Endothelial cell of umbilical vein (primary cell): ENCODE data around the gene SEMA4A. TPM values are rescaled to one million over a fixed set of nuclear protein-coding genes. Genes with fewer than 3 reads are reported as not detected.

Experiments
- BruUV-seq: library from RNA; stranded (reverse); fragments of 400-500 nt; replicated peaks from 2 replicates; lab custom pipeline; 2021; lab: Mats Ljungman, UMichigan
- CTCF ChIA-PET: fragments of 300-600, 350-600 bp; sonication (Branson Sonifier 250); formaldehyde crosslinking; loops from one replicate; lab custom pipeline; 2021; ENCODE audit warnings: antibody characterized with exemption, inconsistent platforms; lab: Charles Lee
- POLR2A ChIA-PET: fragments of 300-600, 350-600 bp; sonication (Branson Sonifier 250); formaldehyde crosslinking; loops from one replicate; lab custom pipeline; 2021; ENCODE audit warnings: antibody characterized with exemption, inconsistent platforms; lab: Charles Lee
- DNase-seq: peaks from one replicate; pipeline ENCODE4 v3.0.0-alpha.2; 2011; ENCODE audit warnings: low read depth, low spot score
- FAIRE-seq: peaks from 2 replicates; lab custom pipeline; 2011; peaks lifted over from hg19 to GRCh38; lab: Jason Lieb, UNC
- H2AFZ ChIP-seq: 2 replicates; pipeline ENCODE4 v1.6.0; 2012; ENCODE audit warnings: low read depth, low read length, control low read depth, inconsistent platforms
- H3K27ac ChIP-seq: 2 replicates; pipeline ENCODE4 v1.5.1; 2011; ENCODE audit warnings: low read depth, mild to moderate bottlenecking, control low read depth, low read length, moderate library complexity; ENCODE audit not compliant: insufficient read depth
- H3K27me3 ChIP-seq, 2 experiments: 2 replicates each; pipeline versions ENCODE4 v1.6.0 to v1.6.1; 2011; ENCODE audit warnings: low read length in 2 of 2, mixed read lengths in 1 of 2; ENCODE audit not compliant: control insufficient read depth in 2 of 2, insufficient read depth in 2 of 2
- H3K36me3 ChIP-seq, 2 experiments: 2 replicates in 1 of 2; 3 replicates in 1 of 2; pipeline ENCODE4 v1.5.1; 2011; ENCODE audit warnings: low read length in 2 of 2, mild to moderate bottlenecking in 1 of 2, moderate library complexity in 1 of 2; ENCODE audit not compliant: control insufficient read depth in 2 of 2, insufficient read depth in 2 of 2; ENCODE audit errors: extremely low read depth in 1 of 2
- H3K4me1 ChIP-seq: 3 replicates; pipeline ENCODE4 v1.5.1; 2011; ENCODE audit warnings: mild to moderate bottlenecking, low read length; ENCODE audit not compliant: control insufficient read depth, insufficient read depth; ENCODE audit errors: extremely low read depth
- H3K4me2 ChIP-seq: 2 replicates; pipeline ENCODE4 v1.6.1; 2011; ENCODE audit warnings: low read length, control low read depth, mixed read lengths; ENCODE audit not compliant: insufficient read depth
- H3K4me3 ChIP-seq, 3 experiments: fragments of 200-600 bp in 1 of 3; sonication (generic), shearing (Covaris generic) in 1 of 3; replicated peaks in 1 of 3; 2 replicates each; pipeline ENCODE4 v1.5.1; 2011 to 2016; ENCODE audit warnings: control low read depth in 3 of 3, low read length in 3 of 3, mild to moderate bottlenecking in 2 of 3, inconsistent platforms in 1 of 3, low read depth in 1 of 3, moderate library complexity in 1 of 3; ENCODE audit not compliant: insufficient read depth in 1 of 3
- H3K79me2 ChIP-seq: 2 replicates; pipeline ENCODE4 v1.6.0; 2012; ENCODE audit warnings: low read length, inconsistent platforms; ENCODE audit not compliant: control insufficient read depth, insufficient read depth
- H3K9ac ChIP-seq: replicated peaks from 2 replicates; pipeline ENCODE3; 2011; ENCODE audit warnings: low read length, control low read depth; ENCODE audit not compliant: insufficient read depth; ENCODE audit errors: extremely low read depth
- H3K9me1 ChIP-seq: replicated peaks from 3 replicates; pipeline ENCODE4 v1.6.0; 2011; ENCODE audit warnings: mild to moderate bottlenecking, low read length; ENCODE audit not compliant: control insufficient read depth, insufficient read depth; ENCODE audit errors: extremely low read depth
- H3K9me3 ChIP-seq: replicated peaks from 2 replicates; pipeline ENCODE4 v1.5.1; 2012; ENCODE audit warnings: low read length, inconsistent platforms; ENCODE audit not compliant: control insufficient read depth, insufficient read depth
- H4K20me1 ChIP-seq: replicated peaks from 2 replicates; pipeline ENCODE3; 2011; ENCODE audit warnings: mild to moderate bottlenecking, low read length; ENCODE audit not compliant: control insufficient read depth, insufficient read depth; ENCODE audit errors: extremely low read depth
- CTCF ChIP-seq, 2 donors: IDR thresholded peaks; 1 replicate in 1 of 2; 2 replicates in 1 of 2; pipeline ENCODE4 v1.5.1; 2011; ENCODE audit warnings: low read length in 2 of 2, mild to moderate bottlenecking in 2 of 2, moderate library complexity in 2 of 2, control low read depth in 1 of 2, inconsistent platforms in 1 of 2, low read depth in 1 of 2; ENCODE audit not compliant: insufficient read depth in 1 of 2; ENCODE audit errors: extremely low read depth in 1 of 2
- EZH2 ChIP-seq: IDR thresholded peaks from 2 replicates; pipeline ENCODE4 v1.6.1; 2012; ENCODE audit warnings: borderline replicate concordance, low read depth, mild to moderate bottlenecking, moderate library complexity, low read length, inconsistent platforms; ENCODE audit not compliant: severe bottlenecking
- FOS ChIP-seq: IDR thresholded peaks from 2 replicates; pipeline ENCODE4 v1.6.1; 2011; ENCODE audit warnings: mild to moderate bottlenecking, low read length, moderate library complexity, borderline replicate concordance; ENCODE audit not compliant: insufficient read depth
- GATA2 ChIP-seq: IDR thresholded peaks from 2 replicates; pipeline ENCODE4 v1.7.0; 2011; ENCODE audit warnings: low read depth, mild to moderate bottlenecking, moderate library complexity, mixed read lengths, low read length; ENCODE audit not compliant: insufficient read length, insufficient read depth
- JUN ChIP-seq: IDR thresholded peaks from 2 replicates; pipeline ENCODE4 v1.6.1; 2011; ENCODE audit warnings: borderline replicate concordance, low read depth; ENCODE audit not compliant: insufficient read length, insufficient read depth
- MAX ChIP-seq: IDR thresholded peaks from 2 replicates; pipeline ENCODE4 v1.6.1; 2011; ENCODE audit not compliant: insufficient read depth, insufficient read length
- MYC ChIP-seq: IDR thresholded peaks from one replicate; pipeline ENCODE4 v1.6.1; 2011; ENCODE audit warnings: mild to moderate bottlenecking, low read depth, low read length
- POLR2A ChIP-seq: IDR thresholded peaks from 2 replicates; pipeline ENCODE4 v1.6.1; 2012; ENCODE audit warnings: low read depth, mild to moderate bottlenecking, control low read depth, low read length
- POLR2AphosphoS5 ChIP-seq: IDR thresholded peaks from 2 replicates; pipeline ENCODE4 v1.6.1; 2012; ENCODE audit warnings: low read depth, mild to moderate bottlenecking, control low read depth, low read length, moderate library complexity; ENCODE audit not compliant: insufficient read depth
- dilution Hi-C: fragments of 300-500 bp; cut with MboI; formaldehyde crosslinking; loops from one replicate; pipeline ENCODE4 v1.15.0; 2019; ENCODE audit warnings: low sequenced_read_pairs; ENCODE audit not compliant: extremely low pct_ligation_motif_present
- intact Hi-C: fragments of 100-400 bp; cut with micrococcal nuclease; formaldehyde crosslinking; loops from one replicate; pipeline ENCODE4 v1.10.0; 2022
- polyA plus RNA-seq, 4 experiments: library from polyadenylated mRNA; depleted of rRNA in 3 of 4; stranded (reverse) in 3 of 4; unstranded in 1 of 4; fragments of >200 nt; gene quantifications; 2 replicates each; pipeline versions ENCODE4 v1.2.1 to v1.2.3, GENCODE V29; 2011 to 2012; ENCODE audit warnings: missing spikeins in 1 of 4
- total RNA-seq: library from RNA; stranded (reverse); gene quantifications from 2 replicates; pipeline ENCODE4 v1.2.3, GENCODE V29; 2021

Gene SEMA4A
- total and polyA plus RNA-seq, 2 donors (not counting 3 experiments of a cell fraction or from before 2014, with no cell fraction given), result 1.5 to 1.6 TPM

- no peak overlapping the region for H2AFZ ChIP-seq
- dilution Hi-C loops, result no loop called here
Observed at GRCh38 chr1:156217871-156218270, 64.5 kb downstream of the SEMA4A start.

More at GRCh38 chr1:156217871-156218270, 64.5 kb downstream of the SEMA4A start:
- no peak for TF ChIP-seq POLR2AphosphoS5
- no peak for TF ChIP-seq MAX
- no peak for TF ChIP-seq EZH2
- TF ChIP-seq MYC, result no peak
- no peak for TF ChIP-seq CTCF (IDR thresholded peaks at IDR 0.05; ENCODE audit: extremely low read depth in 1 of 2, insufficient read depth in 1 of 2, low read depth in 1 of 2, low read length in 2 of 2)
- TF ChIP-seq FOS, result peak; percentile 61
- TF ChIP-seq JUN, result no peak
- TF ChIP-seq POLR2A, result no peak
- peak; percentile 90 for TF ChIP-seq GATA2
- DNase-seq, result peak; percentile 77
- intact Hi-C loops, result no loop called here
- POLR2A ChIA-PET, result interaction anchor here (0.7 kb wide), 1 partner anchor 14 kb away, joined by 3 read pairs; no protein-coding TSS in a partner anchor
- H3K4me3 ChIP-seq, result no peak overlapping the region
- H3K9me1 ChIP-seq, result no peaks in the 10 kb centered on the region
- no TSS peak for BruUV-seq
- H4K20me1 ChIP-seq, result no peaks in the 10 kb centered on the region
- H3K27ac ChIP-seq, result peak overlapping the region; percentile 75
- no peaks in the 10 kb centered on the region for H3K27me3 ChIP-seq
- peaks cover 19% of the 10 kb centered on the region for H3K79me2 ChIP-seq
- H3K4me2 ChIP-seq, result peak overlapping the region; percentile 80
- CTCF ChIA-PET, result interaction anchor here (0.6 to 1.2 kb wide), 7 partner anchors 21 to 88 kb away, joined by 3 to 9 read pairs (median 3); partner anchors contain the start of gene SLC25A44
- peak overlapping the region; percentile 54 for H3K9ac ChIP-seq
- H3K9me3 ChIP-seq, result no peaks in the 10 kb centered on the region
- FAIRE-seq, result no peak
- peaks cover 5% of the 10 kb centered on the region in 2 experiments for H3K36me3 ChIP-seq
- peaks cover 19% of the 10 kb centered on the region for H3K4me1 ChIP-seq
